Measurements from ENCODE around the gene VASH1.

GRCh38 chr14:76756371-76756750 is 4.9 kb upstream of the VASH1 start:
- TF ChIP-seq EP300 (IDR thresholded peaks at IDR 0.05), result no peak
- TF ChIP-seq, protein P1, sequence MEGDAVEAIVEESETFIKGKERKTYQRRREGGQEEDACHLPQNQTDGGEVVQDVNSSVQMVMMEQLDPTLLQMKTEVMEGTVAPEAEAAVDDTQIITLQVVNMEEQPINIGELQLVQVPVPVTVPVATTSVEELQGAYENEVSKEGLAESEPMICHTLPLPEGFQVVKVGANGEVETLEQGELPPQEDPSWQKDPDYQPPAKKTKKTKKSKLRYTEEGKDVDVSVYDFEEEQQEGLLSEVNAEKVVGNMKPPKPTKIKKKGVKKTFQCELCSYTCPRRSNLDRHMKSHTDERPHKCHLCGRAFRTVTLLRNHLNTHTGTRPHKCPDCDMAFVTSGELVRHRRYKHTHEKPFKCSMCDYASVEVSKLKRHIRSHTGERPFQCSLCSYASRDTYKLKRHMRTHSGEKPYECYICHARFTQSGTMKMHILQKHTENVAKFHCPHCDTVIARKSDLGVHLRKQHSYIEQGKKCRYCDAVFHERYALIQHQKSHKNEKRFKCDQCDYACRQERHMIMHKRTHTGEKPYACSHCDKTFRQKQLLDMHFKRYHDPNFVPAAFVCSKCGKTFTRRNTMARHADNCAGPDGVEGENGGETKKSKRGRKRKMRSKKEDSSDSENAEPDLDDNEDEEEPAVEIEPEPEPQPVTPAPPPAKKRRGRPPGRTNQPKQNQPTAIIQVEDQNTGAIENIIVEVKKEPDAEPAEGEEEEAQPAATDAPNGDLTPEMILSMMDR (IDR thresholded peaks at IDR 0.05), result no peak

All from esophagus muscularis mucosa (tissue), 3 donors.